Spleen (tissue), 11 donors: ENCODE measurements around the gene S100A14. TPM values are rescaled to one million over a fixed set of nuclear protein-coding genes. Genes with fewer than 3 reads are reported as not detected.

Experiments
- DNase-seq: peaks from one replicate; pipeline ENCODE4 v3.0.0-alpha.2; 2020
- H3K27ac ChIP-seq, 8 donors: fragments of 200-600 bp; sonication (generic) in 7 of 8; 1 replicate in 4 of 8; 2 replicates in 4 of 8; pipeline versions ENCODE4 v1.5.0 to v1.8.0; 2016 to 2021; ENCODE audit warnings: inconsistent platforms in 4 of 8, mild to moderate bottlenecking in 4 of 8, moderate library complexity in 1 of 8
- H3K27me3 ChIP-seq, 7 donors: fragments of 200-600 bp; sonication (generic) in 6 of 7; replicated peaks in 1 of 7; 1 replicate in 4 of 7; 2 replicates in 3 of 7; pipeline versions ENCODE4 v1.5.0 to v1.8.0; 2016 to 2021; ENCODE audit warnings: inconsistent platforms in 3 of 7, mild to moderate bottlenecking in 1 of 7
- H3K36me3 ChIP-seq, 6 donors: fragments of 200-600 bp; sonication (generic) in 5 of 6; 1 replicate in 4 of 6; 2 replicates in 2 of 6; pipeline versions ENCODE4 v1.5.0 to v1.8.0; 2016 to 2021; ENCODE audit warnings: inconsistent platforms in 2 of 6
- H3K4me1 ChIP-seq, 6 donors: fragments of 200-600 bp; sonication (generic) in 5 of 6; 1 replicate in 3 of 6; 2 replicates in 3 of 6; pipeline versions ENCODE4 v1.5.0 to v1.8.0; 2016 to 2021; ENCODE audit warnings: inconsistent platforms in 3 of 6
- H3K4me3 ChIP-seq, 8 donors: fragments of 200-600 bp; sonication (generic) in 7 of 8; 1 replicate in 4 of 8; 2 replicates in 4 of 8; pipeline versions ENCODE4 v1.5.0 to v1.8.0; 2016 to 2021; ENCODE audit warnings: inconsistent platforms in 4 of 8, mild to moderate bottlenecking in 4 of 8, moderate library complexity in 2 of 8
- H3K9me3 ChIP-seq, 8 donors: fragments of 200-600 bp; sonication (generic) in 7 of 8; 1 replicate in 4 of 8; 2 replicates in 4 of 8; pipeline versions ENCODE4 v1.5.0 to v1.8.0; 2016 to 2021; ENCODE audit warnings: inconsistent platforms in 4 of 8
- CTCF ChIP-seq, 11 experiments: fragments of 200-600 bp in 7 of 11; fragments of 450-650 bp in 4 of 11; sonication (generic) in 4 of 11; IDR thresholded peaks in 8 of 11; conservative IDR thresholded peaks in 3 of 11; 1 replicate in 7 of 11; 2 replicates in 4 of 11; pipeline versions ENCODE4 v1.4.0 to v1.8.0; 2016 to 2021; ENCODE audit warnings: antibody characterized with exemption in 11 of 11, inconsistent platforms in 4 of 11, mild to moderate bottlenecking in 1 of 11
- POLR2A ChIP-seq, 3 donors: fragments of 450-650 bp; IDR thresholded peaks; one replicate each; pipeline ENCODE4 v1.5.1; 2017; ENCODE audit warnings: antibody characterized with exemption in 3 of 3, mild to moderate bottlenecking in 1 of 3
- POLR2AphosphoS5 ChIP-seq, 3 donors: sonication (generic); formaldehyde crosslinking; IDR thresholded peaks; one replicate each; pipeline ENCODE4 v1.5.1; 2017; ENCODE audit warnings: antibody characterized with exemption in 3 of 3
- WGBS, 5 donors: extraction: QIAGEN DNeasy Blood & Tissue Kit in 3 of 5; methylation state at CpG; one replicate each; pipeline versions ENCODE4 v1.1.5 to v1.1.7; 2013 to 2018; 5-methylcytosine and 5-hydroxymethylcytosine counted together
- intact Hi-C: fragments of 100-400 bp; cut with DNase I; formaldehyde crosslinking; loops from one replicate; pipeline ENCODE4 v1.15.0; 2023; ENCODE audit warnings: low total_unique reads
- polyA plus RNA-seq, 3 donors: library from polyadenylated mRNA; stranded (reverse); fragments of 200-250 nt; gene quantifications; one replicate each; pipeline ENCODE4 v1.2.1, GENCODE V29; 2013
- total RNA-seq, 7 donors: library from RNA; depleted of rRNA in 3 of 7; stranded (reverse); fragments of >200 nt in 3 of 7; fragmentation: NEBNext Ultra II Directional in 4 of 7; extraction: Animal tissue kit (Norgen Biotek cat#: 25700) in 4 of 7; gene quantifications; one replicate each; pipeline versions ENCODE4 v1.1.0 to v1.2.1, GENCODE V29; 2016 to 2021
- donor health status: healthy with polysubstance abuse.
- donor health status: DM: no; HTN: no; CAD: no; lungs with moderate emphysema.
- donor health status: DM: no; HTN: no; CAD: no.
- donor health status: Bipolar disorder and iron deficiency.
- donor health status: healthy.
- donor health status: DM: no; HTN: no; CAD: no.
- donor health status: DM: yes; HTN: yes; CAD: no.

The S100A14 gene
- total and polyA plus RNA-seq, 10 donors, result 0.28 to 3.0 (median 1.0) TPM; not detected in 3

- peak overlapping the region; percentile 48 to 95 (median 88) for H3K27ac ChIP-seq
- no peak for TF ChIP-seq POLR2A (IDR thresholded peaks at IDR 0.05)
- TF ChIP-seq POLR2AphosphoS5 (IDR thresholded peaks at IDR 0.05), result no peak
- TF ChIP-seq CTCF (IDR thresholded peaks at IDR 0.05 in 8 of 11, conservative IDR thresholded peaks at IDR 0.05 in 3 of 11), result no peak
- H3K9me3 ChIP-seq, result no peaks in the 10 kb centered on the region
- peak overlapping the region in 2 of 8 donors; percentile 43 to 62 for H3K4me3 ChIP-seq
- intact Hi-C loops, result no loop called here
- 38 to 66% (median 53%) methylated on average over 4 of the region's 4 CpGs for WGBS, 5 donors
- peak; percentile 52 for DNase-seq
- H3K4me1 ChIP-seq, result peaks cover 5 to 78% (median 36%) of the 10 kb centered on the region in 6 donors
- H3K27me3 ChIP-seq, result no peaks in the 10 kb centered on the region
- peaks cover 0 to 24% (median 0%) of the 10 kb centered on the region in 6 donors for H3K36me3 ChIP-seq
Observed at GRCh38 chr1:153610334-153610733, 5.8 kb downstream of the S100A14 start.

GRCh38 chr1:153609585-153609907, 6.6 kb downstream of the S100A14 start:
- DNase-seq, result no peak
- intact Hi-C loops, result no loop called here
- peaks cover 5 to 70% (median 30%) of the 10 kb centered on the region in 6 donors for H3K4me1 ChIP-seq
- H3K36me3 ChIP-seq, result peaks cover 0 to 26% (median 0%) of the 10 kb centered on the region in 6 donors
- no peaks in the 10 kb centered on the region for H3K27me3 ChIP-seq
- H3K9me3 ChIP-seq, result no peaks in the 10 kb centered on the region
- 35 to 57% (median 44%) methylated on average over 6 of the region's 6 CpGs for WGBS, 5 donors
- no peak for TF ChIP-seq CTCF (IDR thresholded peaks at IDR 0.05 in 8 of 11, conservative IDR thresholded peaks at IDR 0.05 in 3 of 11)
- TF ChIP-seq POLR2A (IDR thresholded peaks at IDR 0.05), result no peak
- TF ChIP-seq POLR2AphosphoS5 (IDR thresholded peaks at IDR 0.05), result no peak
- peak overlapping the region; percentile 57 to 95 (median 88) for H3K27ac ChIP-seq
- H3K4me3 ChIP-seq, result peak overlapping the region in 1 of 8 donors; percentile 65

GRCh38 chr1:153608742-153609584, 7.2 kb downstream of the S100A14 start:
- Histone ChIP-seq H3K4me3 (peak overlapping the region; percentile 24 to 65 (median 38)), H3K4me1 (peaks cover 5 to 64% (median 28%) of the 10 kb centered on the region in 6 donors), H3K27ac (peak overlapping the region; percentile 71 to 95 (median 88)), H3K27me3 (no peaks in the 10 kb centered on the region), H3K36me3 (peaks cover 0 to 26% (median 0%) of the 10 kb centered on the region in 6 donors), H3K9me3 (no peaks in the 10 kb centered on the region)
- intact Hi-C loops, result no loop called here
- WGBS, 5 donors, result 52 to 75% (median 69%) methylated on average over 15 to 19 of the region's 19 CpGs
- DNase-seq, result peak; percentile 84
- TF ChIP-seq CTCF (IDR thresholded peaks at IDR 0.05 in 8 of 11, conservative IDR thresholded peaks at IDR 0.05 in 3 of 11), result no peak
- peak in 1 of 3 donors; percentile 61 for TF ChIP-seq POLR2A (IDR thresholded peaks at IDR 0.05)
- TF ChIP-seq POLR2AphosphoS5 (IDR thresholded peaks at IDR 0.05), result peak; percentile 80 to 92 (median 90)

- H3K36me3 ChIP-seq, result peaks cover 0 to 26% (median 0%) of the 10 kb centered on the region in 6 donors
- H3K27me3 ChIP-seq, result no peaks in the 10 kb centered on the region
- peak; percentile 60 for DNase-seq
- WGBS, 5 donors, result 65 to 83% (median 70%) methylated on average over 7 of the region's 7 CpGs
- peak overlapping the region; percentile 24 to 65 (median 38) for H3K4me3 ChIP-seq
- H3K27ac ChIP-seq, result peak overlapping the region; percentile 71 to 95 (median 88)
- intact Hi-C loops, result no loop called here
- no peaks in the 10 kb centered on the region for H3K9me3 ChIP-seq
- peaks cover 5 to 59% (median 27%) of the 10 kb centered on the region in 6 donors for H3K4me1 ChIP-seq
- no peak for TF ChIP-seq POLR2A (IDR thresholded peaks at IDR 0.05)
- TF ChIP-seq CTCF (IDR thresholded peaks at IDR 0.05 in 8 of 11, conservative IDR thresholded peaks at IDR 0.05 in 3 of 11), result no peak
- TF ChIP-seq POLR2AphosphoS5 (IDR thresholded peaks at IDR 0.05), result peak in 1 of 3 donors; percentile 19
Observed at GRCh38 chr1:153608089-153608682, 7.9 kb downstream of the S100A14 start.
